ENCODE measurements around the gene IER3. TPM values are rescaled to one million over a fixed set of nuclear protein-coding genes. Genes with fewer than 3 reads are reported as not detected.

Gene IER3
- total and polyA plus RNA-seq, 9 of the 15 experiments (the other 6 are each of a cell fraction or from before 2014, with no cell fraction given), result 1.5 to 30.0 (median 11.5) TPM

- TF ChIP-seq, protein P1, sequence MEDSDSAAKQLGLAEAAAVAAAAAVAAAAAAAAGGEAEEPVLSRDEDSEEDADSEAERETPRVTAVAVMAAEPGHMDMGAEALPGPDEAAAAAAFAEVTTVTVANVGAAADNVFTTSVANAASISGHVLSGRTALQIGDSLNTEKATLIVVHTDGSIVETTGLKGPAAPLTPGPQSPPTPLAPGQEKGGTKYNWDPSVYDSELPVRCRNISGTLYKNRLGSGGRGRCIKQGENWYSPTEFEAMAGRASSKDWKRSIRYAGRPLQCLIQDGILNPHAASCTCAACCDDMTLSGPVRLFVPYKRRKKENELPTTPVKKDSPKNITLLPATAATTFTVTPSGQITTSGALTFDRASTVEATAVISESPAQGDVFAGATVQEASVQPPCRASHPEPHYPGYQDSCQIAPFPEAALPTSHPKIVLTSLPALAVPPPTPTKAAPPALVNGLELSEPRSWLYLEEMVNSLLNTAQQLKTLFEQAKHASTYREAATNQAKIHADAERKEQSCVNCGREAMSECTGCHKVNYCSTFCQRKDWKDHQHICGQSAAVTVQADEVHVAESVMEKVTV (CRISPR knock-in tag; IDR thresholded peaks at IDR 0.05), result 0 out of 2 replicates have a peak, but pooled peaks have one; percentile 11
- TF ChIP-seq JUNB (CRISPR knock-in tag; conservative IDR thresholded peaks at IDR 0.05), result no peak
- no peak for TF ChIP-seq CCNT2 (IDR thresholded peaks at IDR 0.05; ENCODE audit: borderline replicate concordance, extremely low read depth, insufficient read length, low read depth, low read length)
- peak; percentile 23 for TF ChIP-seq PRDM10 (IDR thresholded peaks at IDR 0.05; ENCODE audit: partially characterized antibody)
- no peak for TF ChIP-seq RBM17 (IDR thresholded peaks at IDR 0.05; ENCODE audit: borderline replicate concordance, low read depth, low read length)
- TF ChIP-seq ETV5 (CRISPR knock-in tag; IDR thresholded peaks at IDR 0.05; ENCODE audit: low read depth), result no peak; the same call in 1 of the 2 replicates
- TF ChIP-seq XRCC5 (IDR thresholded peaks at IDR 0.05; ENCODE audit: low read depth, low read length), result no peak
- peak; percentile 65; the same call in 1 of the 2 replicates for TF ChIP-seq SMAD3 (CRISPR knock-in tag; conservative IDR thresholded peaks at IDR 0.05)
- 0 out of 2 replicates have a peak, but pooled peaks have one; percentile 5 for TF ChIP-seq RB1 (IDR thresholded peaks at IDR 0.05; ENCODE audit: low read depth)
- TF ChIP-seq FIP1L1 (IDR thresholded peaks at IDR 0.05; ENCODE audit: low read depth, low read length, poor library complexity, severe bottlenecking), result no peak
- no peak for TF ChIP-seq TFE3 (CRISPR knock-in tag; IDR thresholded peaks at IDR 0.05)
- TF ChIP-seq ZNF766 (CRISPR knock-in tag; conservative IDR thresholded peaks at IDR 0.05), result 0 out of 2 replicates have a peak, but pooled peaks have one; percentile 21
- TF ChIP-seq PHTF2 (CRISPR knock-in tag; IDR thresholded peaks at IDR 0.05), result no peak
- TF ChIP-seq ZNF3 (CRISPR knock-in tag; IDR thresholded peaks at IDR 0.05), result 0 out of 2 replicates have a peak, but pooled peaks have one; percentile 17
- no peak for TF ChIP-seq PML (IDR thresholded peaks at IDR 0.05; ENCODE audit: low read length)
- 0 out of 2 replicates have a peak, but pooled peaks have one; percentile 71 for TF ChIP-seq TGIF2 (CRISPR knock-in tag; IDR thresholded peaks at IDR 0.05)
- TF ChIP-seq KLF6 (CRISPR knock-in tag; IDR thresholded peaks at IDR 0.05; ENCODE audit: borderline replicate concordance), result 0 out of 2 replicates have a peak, but pooled peaks have one; percentile 4
- 0 out of 2 replicates have a peak, but pooled peaks have one; percentile 3 for TF ChIP-seq MEF2A (IDR thresholded peaks at IDR 0.05; ENCODE audit: control insufficient read depth, low read depth, low read length)
- TF ChIP-seq KDM2B (CRISPR knock-in tag; IDR thresholded peaks at IDR 0.05), result no peak
These were observed 23.6 kb downstream of the IER3 start (continued) for GRCh38 chr6:30720738-30721197.
